B cell (primary cell): Measurements from ENCODE around the gene AHCTF1. TPM values are rescaled to one million over a fixed set of nuclear protein-coding genes. Genes with fewer than 3 reads are reported as not detected.
"Not testable (repeated sequence)": the region's sequence is repeated elsewhere in the genome, so short reads cannot be mapped to it uniquely, and the experiment has no call there.

ENCODE experiments used
- ATAC-seq: fragments of 200-7000 bp; cut with Tn5 transposase; one replicate; pipeline ENCODE4 v1.10.0; 2021; ENCODE audit warnings: low read depth, mild to moderate bottlenecking, moderate number of reproducible peaks, moderate library complexity
- CTCF ChIA-PET: fragments of 350-600 bp; sonication (Branson Sonifier 250); formaldehyde crosslinking; loops from one replicate; lab custom pipeline; 2021; ENCODE audit warnings: antibody characterized with exemption, inconsistent platforms; lab: Charles Lee
- POLR2A ChIA-PET: fragments of 350-600 bp; sonication (Branson Sonifier 250); formaldehyde crosslinking; loops from one replicate; lab custom pipeline; 2021; ENCODE audit warnings: antibody characterized with exemption; lab: Charles Lee
- DNase-seq: peaks from one replicate; pipeline ENCODE4 v3.0.0; 2013
- H2AFZ ChIP-seq: 2 replicates; pipeline ENCODE4 v1.6.1; 2012; ENCODE audit warnings: mild to moderate bottlenecking, low read depth, low read length; ENCODE audit not compliant: insufficient read depth, poor library complexity, severe bottlenecking
- H3K27ac ChIP-seq, 2 donors: 1 replicate in 1 of 2; 2 replicates in 1 of 2; pipeline ENCODE4 v1.5.1; 2012 to 2013; ENCODE audit warnings: low read length in 2 of 2, mild to moderate bottlenecking in 2 of 2, moderate library complexity in 1 of 2
- H3K27me3 ChIP-seq, 4 experiments: fragments of 200-600 bp in 1 of 4; sonication (generic) in 1 of 4; replicated peaks in 1 of 4; 1 replicate in 2 of 4; 2 replicates in 2 of 4; pipeline versions ENCODE4 v1.6.1 to v1.7.0; 2013 to 2016; ENCODE audit warnings: low read length in 3 of 4, mild to moderate bottlenecking in 2 of 4, mixed read lengths in 1 of 4, moderate library complexity in 1 of 4; ENCODE audit not compliant: insufficient read depth in 4 of 4, control insufficient read depth in 3 of 4; ENCODE audit errors: control extremely low read depth in 1 of 4
- H3K36me3 ChIP-seq, 2 experiments: replicated peaks in 1 of 2; 1 replicate in 1 of 2; 2 replicates in 1 of 2; pipeline versions ENCODE4 v1.6.1 to v1.7.1; 2013; ENCODE audit warnings: low read length in 1 of 2; ENCODE audit not compliant: insufficient read depth in 2 of 2, control insufficient read depth in 1 of 2; ENCODE audit errors: control extremely low read depth in 1 of 2, extremely low read depth in 1 of 2
- H3K4me1 ChIP-seq, 2 donors: fragments of 200-600 bp in 1 of 2; sonication (generic) in 1 of 2; 1 replicate in 1 of 2; 2 replicates in 1 of 2; pipeline versions ENCODE4 v1.5.1 to v1.6.1; 2013 to 2017; ENCODE audit warnings: low read length in 2 of 2; ENCODE audit not compliant: control insufficient read depth in 2 of 2, insufficient read depth in 2 of 2
- H3K4me2 ChIP-seq: replicated peaks from 2 replicates; pipeline ENCODE3; 2012; ENCODE audit warnings: mild to moderate bottlenecking, low read depth, low read length; ENCODE audit not compliant: poor library complexity, severe bottlenecking
- H3K4me3 ChIP-seq, 5 experiments: fragments of 200-600 bp in 1 of 5; sonication (generic) in 1 of 5; 1 replicate in 3 of 5; 2 replicates in 2 of 5; pipeline versions ENCODE4 v1.5.1 to v1.7.0; 2011 to 2016; ENCODE audit warnings: low read length in 4 of 5, mild to moderate bottlenecking in 4 of 5, low read depth in 2 of 5, control low read depth in 1 of 5, moderate library complexity in 1 of 5; ENCODE audit not compliant: insufficient read depth in 1 of 5; ENCODE audit errors: control extremely low read depth in 1 of 5, extremely low read depth in 1 of 5
- H3K79me2 ChIP-seq: fragments of 200-600 bp; sonication (generic); one replicate; pipeline ENCODE4 v1.6.0; 2016; ENCODE audit warnings: low read length; ENCODE audit not compliant: control insufficient read depth, insufficient read depth
- H3K9ac ChIP-seq: fragments of 200-600 bp; sonication (generic); 2 replicates; pipeline ENCODE4 v1.6.1; 2017; ENCODE audit warnings: mild to moderate bottlenecking, low read length, moderate library complexity
- H3K9me3 ChIP-seq, 3 donors: one replicate each; pipeline versions ENCODE4 v1.6.1 to v1.7.1; 2013; ENCODE audit warnings: low read length in 2 of 3; ENCODE audit not compliant: control insufficient read depth in 2 of 3, insufficient read depth in 1 of 3; ENCODE audit errors: control extremely low read depth in 1 of 3
- H4K20me1 ChIP-seq: 2 replicates; pipeline ENCODE4 v1.6.0; 2012; ENCODE audit warnings: mild to moderate bottlenecking, low read length; ENCODE audit not compliant: insufficient read depth, control insufficient read depth, poor library complexity, severe bottlenecking
- H3K27ac Mint-ChIP-seq: one replicate; pipeline ENCODE4 v1.8.0; 2021; ENCODE audit warnings: mixed read lengths
- H3K27me3 Mint-ChIP-seq: one replicate; pipeline ENCODE4 v1.8.0; 2021; ENCODE audit warnings: mixed read lengths
- H3K4me1 Mint-ChIP-seq: one replicate; pipeline ENCODE4 v1.8.0; 2021; ENCODE audit warnings: mixed read lengths
- H3K4me3 Mint-ChIP-seq: one replicate; pipeline ENCODE4 v1.8.0; 2021; ENCODE audit warnings: mixed read lengths
- H3K9me3 Mint-ChIP-seq: one replicate; pipeline ENCODE4 v1.8.0; 2022; ENCODE audit warnings: mixed read lengths; ENCODE audit not compliant: insufficient read depth
- CTCF ChIP-seq: fragments of 200-600 bp; IDR thresholded peaks from one replicate; pipeline ENCODE4 v1.8.0; 2022; ENCODE audit warnings: antibody characterized with exemption, mild to moderate bottlenecking
- EZH2 ChIP-seq: IDR thresholded peaks from 2 replicates; pipeline ENCODE4 v1.6.1; 2012; ENCODE audit warnings: borderline replicate concordance, low read depth, mild to moderate bottlenecking, moderate library complexity, low read length; ENCODE audit not compliant: insufficient read depth, poor library complexity, severe bottlenecking
- WGBS: methylation state at CpG from one replicate; pipeline ENCODE4 v1.1.5; 2013; ENCODE audit warnings: missing lambda C conversion rate; ENCODE audit not compliant: insufficient coverage; 5-methylcytosine and 5-hydroxymethylcytosine counted together
- intact Hi-C: fragments of 100-400 bp; cut with micrococcal nuclease; formaldehyde crosslinking; loops from one replicate; pipeline ENCODE4 v1.10.0; 2022
- polyA plus RNA-seq: library from polyadenylated mRNA; depleted of rRNA; stranded (reverse); fragments of >200 nt; gene quantifications from 2 replicates; pipeline ENCODE4 v1.2.3, GENCODE V29; 2012
- total RNA-seq, 2 donors: library from RNA; stranded (reverse); fragments of 120-200 nt in 1 of 2; gene quantifications; 1 replicate in 1 of 2; 2 replicates in 1 of 2; pipeline versions ENCODE4 v1.2.3 to v1.2.4, GENCODE V29; 2013 to 2022

Gene AHCTF1
- total and polyA plus RNA-seq, 2 donors (not counting 1 experiment from before 2014, with no cell fraction given) = 8.6 to 34.8 TPM

- peaks cover 27% of the 10 kb centered on the region for H3K4me1 Mint-ChIP-seq
- H3K27me3 Mint-ChIP-seq = no peaks in the 10 kb centered on the region
- DNase-seq (no peak), ATAC-seq (no peak)
- ChIA-PET CTCF (interaction anchor here (0.7 kb wide), 2 partner anchors 50 to 496 kb away, joined by 3 to 6 read pairs; no protein-coding TSS in a partner anchor), POLR2A (no interaction called here)
- H3K27me3 ChIP-seq = no peaks in the 10 kb centered on the region
- H2AFZ ChIP-seq = no peak overlapping the region
- H4K20me1 ChIP-seq = peaks cover 67% of the 10 kb centered on the region
- no peak overlapping the region for H3K4me3 ChIP-seq
- H3K27ac ChIP-seq = no peak overlapping the region
- H3K9me3 Mint-ChIP-seq = no peaks in the 10 kb centered on the region
- H3K9ac ChIP-seq = no peak overlapping the region
- TF ChIP-seq CTCF (no peak), EZH2 (no peak)
- H3K27ac Mint-ChIP-seq = no peak overlapping the region
- peaks cover 98% of the 10 kb centered on the region for H3K79me2 ChIP-seq
- H3K4me3 Mint-ChIP-seq = no peak overlapping the region
- no peaks in the 10 kb centered on the region for H3K9me3 ChIP-seq
- intact Hi-C loops = no loop called here
- 93% methylated on average over 3 of the region's 7 CpGs for WGBS
- H3K4me1 ChIP-seq = peaks cover 3 to 10% of the 10 kb centered on the region in 2 donors
- H3K4me2 ChIP-seq = no peak overlapping the region
- peaks cover 16 to 20% of the 10 kb centered on the region in 2 experiments for H3K36me3 ChIP-seq
These were observed 11.8 kb downstream of the AHCTF1 start for GRCh38 chr1:246919902-246920301.

- H3K4me1 Mint-ChIP-seq, intact Hi-C loops, H3K9me3 Mint-ChIP-seq, H3K4me3 Mint-ChIP-seq, H3K4me2 ChIP-seq, POLR2A ChIA-PET, H3K27me3 Mint-ChIP-seq, DNase-seq, H3K9ac ChIP-seq, H3K27ac Mint-ChIP-seq, H3K27me3 ChIP-seq, H2AFZ ChIP-seq, H3K4me3 ChIP-seq, ATAC-seq, H3K27ac ChIP-seq, H3K4me1 ChIP-seq, H3K9me3 ChIP-seq: not testable (repeated sequence)
- WGBS = no CpG with 5 or more reads among the region's 7 CpGs
- CTCF ChIA-PET = interaction anchor here (0.6 to 2.8 kb wide), 2 partner anchors 9 to 570 kb away, joined by 3 to 8 read pairs; no protein-coding TSS in a partner anchor
- Histone ChIP-seq H4K20me1 (peaks cover 54% of the 10 kb centered on the region), H3K79me2 (peaks cover 71% of the 10 kb centered on the region), H3K36me3 (peaks cover 19 to 43% of the 10 kb centered on the region in 2 experiments)
These were observed 15.5 kb downstream of the AHCTF1 start for GRCh38 chr1:246916026-246916923.
